ENCODE data around the gene KRTAP10-12. TPM values are rescaled to one million over a fixed set of nuclear protein-coding genes. Genes with fewer than 3 reads are reported as not detected.
"Not testable (repeated sequence)": the region's sequence is repeated elsewhere in the genome, so short reads cannot be mapped to it uniquely, and the experiment has no call there.

Gene KRTAP10-12
- polyA plus RNA-seq, 3 donors = not detected

DNA sequence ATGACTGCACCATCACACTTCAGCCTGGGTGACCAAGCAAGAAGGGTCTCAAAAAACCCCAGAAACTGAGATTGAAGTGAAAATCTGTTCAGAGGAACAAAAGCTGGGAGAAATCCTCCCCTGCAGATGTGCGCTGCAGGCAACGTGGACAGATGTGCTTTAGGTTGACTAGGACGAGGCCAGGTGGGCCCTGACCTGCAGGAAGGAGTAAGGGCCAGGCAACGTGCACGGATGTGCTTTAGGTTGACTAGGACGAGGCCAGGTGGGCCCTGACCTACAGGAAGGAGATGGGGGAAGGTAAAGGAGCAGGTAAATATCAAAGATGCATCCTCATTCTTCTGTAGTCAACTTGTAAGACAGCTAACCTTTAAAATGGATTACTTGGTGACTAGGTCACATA lies 12.5 kb upstream of the KRTAP10-12 start:
- intact Hi-C loops (cut with micrococcal nuclease) = no loop called here
- Histone ChIP-seq H3K27ac (ENCODE audit: low read depth in 1 of 2, low read length in 2 of 2) (no peak overlapping the region), H2AFZ (ENCODE audit: insufficient read depth, low read depth, low read length, poor library complexity, severe bottlenecking) (no peak overlapping the region), H3K4me3 (replicated peaks in 1 of 3; ENCODE audit: low read depth in 2 of 3, low read length in 3 of 3) (no peak overlapping the region), H3K9ac (ENCODE audit: insufficient read depth, low read length, poor library complexity, severe bottlenecking) (no peak overlapping the region), H3K4me1 (ENCODE audit: control insufficient read depth in 1 of 2, insufficient read depth in 2 of 2, low read length in 2 of 2) (no peaks in the 10 kb centered on the region), H3K79me2 (ENCODE audit: insufficient read depth, low read length) (no peaks in the 10 kb centered on the region), H3K9me3 (replicated peaks in 1 of 2; ENCODE audit: control insufficient read depth in 1 of 2, insufficient read depth in 1 of 2, low read length in 2 of 2) (no peaks in the 10 kb centered on the region), H3K4me2 (replicated peaks; ENCODE audit: extremely low read depth, low read length, poor library complexity, severe bottlenecking) (no peak overlapping the region), H3K36me3 (replicated peaks in 1 of 2; ENCODE audit: control insufficient read depth in 1 of 2, insufficient read depth in 2 of 2, low read length in 2 of 2) (no peaks in the 10 kb centered on the region), H4K20me1 (ENCODE audit: insufficient read depth, low read length) (no peaks in the 10 kb centered on the region), H3K27me3 (ENCODE audit: control insufficient read depth in 2 of 2, insufficient read depth in 2 of 2, low read length in 2 of 2) (no peaks in the 10 kb centered on the region)
- Mint-ChIP-seq H3K4me3 (no peak overlapping the region), H3K36me3 (no peaks in the 10 kb centered on the region), H3K27me3 (ENCODE audit: low read depth in 3 of 3) (peaks cover 9 to 23% (median 11%) of the 10 kb centered on the region in 3 donors), H3K27ac (no peak overlapping the region), H3K4me1 (no peaks in the 10 kb centered on the region), H3K9me3 (peaks cover 0 to 2% (median 0%) of the 10 kb centered on the region in 7 donors)
- TF ChIP-seq CTCF (IDR thresholded peaks at IDR 0.05) = no peak
- WGBS (ENCODE audit: insufficient coverage) = 72% methylated on average over 3 of the region's 6 CpGs
- DNase-seq = no peak

- H3K9ac ChIP-seq (ENCODE audit: insufficient read depth, low read length, poor library complexity, severe bottlenecking); H3K4me2 ChIP-seq (replicated peaks; ENCODE audit: extremely low read depth, low read length, poor library complexity, severe bottlenecking); H3K9me3 ChIP-seq (replicated peaks in 1 of 2; ENCODE audit: control insufficient read depth in 1 of 2, insufficient read depth in 1 of 2, low read length in 2 of 2); H3K9me3 Mint-ChIP-seq; H3K36me3 ChIP-seq (replicated peaks in 1 of 2; ENCODE audit: control insufficient read depth in 1 of 2, insufficient read depth in 2 of 2, low read length in 2 of 2); intact Hi-C loops (cut with micrococcal nuclease); H3K27ac Mint-ChIP-seq; H3K27me3 ChIP-seq (ENCODE audit: control insufficient read depth in 2 of 2, insufficient read depth in 2 of 2, low read length in 2 of 2); H3K36me3 Mint-ChIP-seq; H3K27ac ChIP-seq (ENCODE audit: low read depth in 1 of 2, low read length in 2 of 2); H3K79me2 ChIP-seq (ENCODE audit: insufficient read depth, low read length); H3K4me3 Mint-ChIP-seq; H4K20me1 ChIP-seq (ENCODE audit: insufficient read depth, low read length); DNase-seq; H3K4me1 Mint-ChIP-seq; H2AFZ ChIP-seq (ENCODE audit: insufficient read depth, low read depth, low read length, poor library complexity, severe bottlenecking); H3K4me3 ChIP-seq (replicated peaks in 1 of 3; ENCODE audit: low read depth in 2 of 3, low read length in 3 of 3); H3K4me1 ChIP-seq (ENCODE audit: control insufficient read depth in 1 of 2, insufficient read depth in 2 of 2, low read length in 2 of 2): not testable (repeated sequence)
- WGBS (ENCODE audit: insufficient coverage) = no CpG with 5 or more reads among the region's 6 CpGs
- H3K27me3 Mint-ChIP-seq (ENCODE audit: low read depth in 3 of 3) = peaks cover 10 to 22% (median 11%) of the 10 kb centered on the region in 3 donors
These were observed 11.9 kb upstream of the KRTAP10-12 start for GRCh38 chr21:44685050-44685449.

Measured in CD14-positive monocyte (primary cell).